Glutamatergic neuron (in vitro differentiated cells): Measurements from ENCODE around the gene CREB5. TPM values are rescaled to one million over a fixed set of nuclear protein-coding genes. Genes with fewer than 3 reads are reported as not detected.

ENCODE experiments used
- DNase-seq: peaks from one replicate; pipeline ENCODE4 v3.0.0; 2022
- H3K27ac Mint-ChIP-seq: one replicate; pipeline ENCODE4 v1.8.0; 2020; ENCODE audit warnings: mild to moderate bottlenecking, mixed read lengths, inconsistent platforms; ENCODE audit not compliant: unreplicated experiment
- H3K27me3 Mint-ChIP-seq: one replicate; pipeline ENCODE4 v1.8.0; 2020; ENCODE audit warnings: mild to moderate bottlenecking, moderate library complexity, mixed read lengths, inconsistent platforms; ENCODE audit not compliant: unreplicated experiment
- H3K36me3 Mint-ChIP-seq: one replicate; pipeline ENCODE4 v1.8.0; 2020; ENCODE audit warnings: mild to moderate bottlenecking, mixed read lengths, inconsistent platforms; ENCODE audit not compliant: unreplicated experiment
- H3K4me1 Mint-ChIP-seq: one replicate; pipeline ENCODE4 v1.8.0; 2020; ENCODE audit warnings: mild to moderate bottlenecking, low read depth, mixed read lengths, inconsistent platforms; ENCODE audit not compliant: unreplicated experiment
- H3K4me3 Mint-ChIP-seq: one replicate; pipeline ENCODE4 v1.8.0; 2020; ENCODE audit warnings: mild to moderate bottlenecking, mixed read lengths, inconsistent platforms; ENCODE audit not compliant: unreplicated experiment
- H3K9me3 Mint-ChIP-seq: one replicate; pipeline ENCODE4 v1.8.0; 2020; ENCODE audit warnings: mild to moderate bottlenecking, moderate library complexity, mixed read lengths, inconsistent platforms; ENCODE audit not compliant: unreplicated experiment
- CTCF ChIP-seq: fragments of 200-600 bp; sonication (generic); IDR thresholded peaks from one replicate; pipeline ENCODE4 v1.5.0; 2021; ENCODE audit not compliant: partially characterized antibody, unreplicated experiment
- total RNA-seq: library from RNA; stranded (reverse); fragmentation: NEBNext Ultra II Directional; extraction: Animal tissue kit (Norgen Biotek cat#: 25700); gene quantifications from one replicate; pipeline ENCODE4 v1.2.1, GENCODE V29; 2021; ENCODE audit not compliant: unreplicated experiment

CREB5 gene
- total RNA-seq, 1 donor from 2014 or later = 50.4 TPM

GRCh38 chr7:28605427-28606085 is 193.2 kb downstream of the CREB5 start:
- Mint-ChIP-seq H3K9me3 (peaks cover 3% of the 10 kb centered on the region), H3K4me1 (peaks cover 2% of the 10 kb centered on the region), H3K36me3 (no peaks in the 10 kb centered on the region), H3K27ac (no peak overlapping the region), H3K4me3 (no peak overlapping the region), H3K27me3 (peaks cover under 1% of the 10 kb centered on the region)
- no peak for TF ChIP-seq CTCF
- DNase-seq = no peak

- H3K27me3 Mint-ChIP-seq = peaks cover 3% of the 10 kb centered on the region
- H3K36me3 Mint-ChIP-seq = no peaks in the 10 kb centered on the region
- TF ChIP-seq CTCF = no peak
- peaks cover 3% of the 10 kb centered on the region for H3K9me3 Mint-ChIP-seq
- DNase-seq = no peak
- H3K4me3 Mint-ChIP-seq = no peak overlapping the region
- peaks cover 2% of the 10 kb centered on the region for H3K4me1 Mint-ChIP-seq
- no peak overlapping the region for H3K27ac Mint-ChIP-seq
Measured at GRCh38 chr7:28606421-28606820, 194.1 kb downstream of the CREB5 start.

- DNase-seq = no peak
- Mint-ChIP-seq H3K27ac (no peak overlapping the region), H3K4me1 (peaks cover 2% of the 10 kb centered on the region), H3K27me3 (peaks cover 3% of the 10 kb centered on the region), H3K9me3 (peaks cover 3% of the 10 kb centered on the region), H3K4me3 (no peak overlapping the region), H3K36me3 (no peaks in the 10 kb centered on the region)
- no peak for TF ChIP-seq CTCF
Measured at GRCh38 chr7:28607855-28608193, 195.5 kb downstream of the CREB5 start.

DNA sequence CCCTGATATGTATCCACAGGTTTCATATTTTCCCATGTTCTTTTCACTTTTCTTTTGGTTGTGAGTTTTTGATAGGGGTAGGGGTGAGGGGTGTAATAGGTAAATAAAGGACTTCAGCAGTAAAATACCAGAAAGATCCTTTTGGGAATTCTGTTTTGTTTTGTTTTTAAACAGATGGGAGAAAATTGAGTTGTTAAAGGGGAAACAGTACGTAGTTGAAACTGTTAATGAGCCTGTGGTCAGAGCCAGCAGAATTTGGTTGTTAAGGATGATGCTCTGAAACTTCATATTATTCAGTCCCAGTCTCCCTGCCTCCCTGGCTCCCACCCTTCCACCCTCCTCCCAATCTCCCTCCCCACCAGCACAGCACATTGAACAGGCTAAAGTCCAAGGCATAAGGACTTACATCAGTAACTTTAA is 195.9 kb downstream of the CREB5 start:
- H3K36me3 Mint-ChIP-seq = no peaks in the 10 kb centered on the region
- peaks cover 3% of the 10 kb centered on the region for H3K27me3 Mint-ChIP-seq
- no peak for TF ChIP-seq CTCF
- H3K4me1 Mint-ChIP-seq = peaks cover 2% of the 10 kb centered on the region
- H3K4me3 Mint-ChIP-seq = no peak overlapping the region
- no peak overlapping the region for H3K27ac Mint-ChIP-seq
- H3K9me3 Mint-ChIP-seq = peaks cover 3% of the 10 kb centered on the region
- no peak for DNase-seq

- Mint-ChIP-seq H3K4me3 (no peak overlapping the region), H3K27ac (no peak overlapping the region), H3K27me3 (peaks cover 3% of the 10 kb centered on the region), H3K9me3 (peaks cover 3% of the 10 kb centered on the region), H3K4me1 (peaks cover 2% of the 10 kb centered on the region), H3K36me3 (no peaks in the 10 kb centered on the region)
- DNase-seq = no peak
- TF ChIP-seq CTCF = no peak
Measured at GRCh38 chr7:28608731-28609130, 196.4 kb downstream of the CREB5 start.
